ENCODE data around the gene IZUMO1. TPM values are rescaled to one million over a fixed set of nuclear protein-coding genes. Genes with fewer than 3 reads are reported as not detected.

IZUMO1 gene
- total RNA-seq, 2 experiments from 2014 or later: 0.10 TPM; not detected in 1

Other genes with a start within 250 kb of the IZUMO1 start
- gene LMTK3, start 235.1 kb downstream of the IZUMO1 start, total RNA-seq: 1 to 10 TPM; 3.7 to 5.1 TPM
- gene SULT2B1, start 194.7 kb downstream of the IZUMO1 start, total RNA-seq: under 1 TPM; 0.21 to 0.30 TPM
- gene SPACA4, start 140.2 kb downstream of the IZUMO1 start, total RNA-seq: not detected
- gene FAM83E, start 131.8 kb downstream of the IZUMO1 start, total RNA-seq: 1 to 10 TPM; 2.5 TPM
- 1,000 to 10,000 TPM; 1,477 to 1,601 TPM for gene RPL18, start 127.7 kb downstream of the IZUMO1 start, total RNA-seq
- gene SPHK2, start 127.4 kb downstream of the IZUMO1 start, total RNA-seq: 10 to 100 TPM; 28.2 to 33.6 TPM
- gene DBP, start 109.5 kb downstream of the IZUMO1 start, total RNA-seq: 10 to 100 TPM; 24.1 to 25.8 TPM
- 10 to 100 TPM; 10.1 to 10.8 TPM for gene CA11, start 100.7 kb downstream of the IZUMO1 start, total RNA-seq
- 1 to 10 TPM; 1.0 to 1.4 TPM for gene NTN5, start 73.9 kb downstream of the IZUMO1 start, total RNA-seq
- gene FUT2, start 50.9 kb downstream of the IZUMO1 start, total RNA-seq: not detected
- gene MAMSTR, start 27.2 kb downstream of the IZUMO1 start, total RNA-seq: 1 to 10 TPM; 1.1 to 1.5 TPM
- gene RASIP1, start 6.3 kb downstream of the IZUMO1 start, total RNA-seq: under 1 TPM; 0.31 to 0.50 TPM
- gene FUT1, start 5.7 kb upstream of the IZUMO1 start, total RNA-seq: under 1 TPM; 0.10 to 0.23 TPM
- not detected for gene FGF21, start 8.6 kb upstream of the IZUMO1 start, total RNA-seq
- 10 to 100 TPM; 42.3 to 43.3 TPM for gene BCAT2, start 64.1 kb upstream of the IZUMO1 start, total RNA-seq
- gene HSD17B14, start 89.6 kb upstream of the IZUMO1 start, total RNA-seq: under 1 TPM; 0.27 to 0.77 TPM
- 1 to 10 TPM; 3.8 to 4.6 TPM for gene PLEKHA4, start 121.7 kb upstream of the IZUMO1 start, total RNA-seq
- gene PPP1R15A, start 125.5 kb upstream of the IZUMO1 start, total RNA-seq: 10 to 100 TPM; 49.6 to 53.3 TPM
- not detected for gene TULP2, start 151.8 kb upstream of the IZUMO1 start, total RNA-seq
- 100 to 1,000 TPM; 231 to 251 TPM for gene NUCB1, start 153.4 kb upstream of the IZUMO1 start, total RNA-seq
- 1 to 10 TPM; 3.1 to 3.2 TPM for gene DHDH, start 186.8 kb upstream of the IZUMO1 start, total RNA-seq
- 100 to 1,000 TPM; 310 to 324 TPM for gene BAX, start 208.0 kb upstream of the IZUMO1 start, total RNA-seq
- gene FTL, start 218.4 kb upstream of the IZUMO1 start, total RNA-seq: 100 to 1,000 TPM; 683 to 880 TPM
- gene GYS1, start 246.4 kb upstream of the IZUMO1 start, total RNA-seq: 10 to 100 TPM; 55.8 to 60.8 TPM
- 10 to 100 TPM; 82.2 to 89.4 TPM for gene RUVBL2, start 247.0 kb upstream of the IZUMO1 start, total RNA-seq

Data from activated CD4-positive, alpha-beta T cell treated with anti-CD3 and anti-CD28 coated beads, Interleukin-2, amount 10 ng/mL, durations not matched to agents 7 days and 5 days (primary cell).